ENCODE measurements around the gene SLC11A2.

Gene SLC11A2

GRCh38 chr12:51049525-51049924 lies 23.3 kb upstream of the SLC11A2 start:
- H2AFZ ChIP-seq (ENCODE audit: low read length): no peak overlapping the region
- TF ChIP-seq EZH2 (IDR thresholded peaks at IDR 0.05; ENCODE audit: borderline replicate concordance, low read length) (no peak), CTCF (IDR thresholded peaks at IDR 0.05; ENCODE audit: low read length) (no peak)
- peak overlapping the region; percentile 88 for H3K4me2 ChIP-seq (ENCODE audit: low read length)
- no peaks in the 10 kb centered on the region for H3K27me3 ChIP-seq (ENCODE audit: insufficient read depth, low read length)
- H3K36me3 ChIP-seq (ENCODE audit: insufficient read depth, low read length): peaks cover 26% of the 10 kb centered on the region
- H3F3A ChIP-seq (ENCODE audit: insufficient read depth, low read length): no peaks in the 10 kb centered on the region
- peaks cover 20% of the 10 kb centered on the region for H3K4me1 ChIP-seq (ENCODE audit: insufficient read depth, low read length, severe bottlenecking)
- peak overlapping the region; percentile 84 for H3K9ac ChIP-seq (ENCODE audit: low read length)
- no peaks in the 10 kb centered on the region for H3K9me3 ChIP-seq (ENCODE audit: low read length)
- H3K9me2 ChIP-seq (ENCODE audit: low read depth, low read length): no peaks in the 10 kb centered on the region
- H3K79me2 ChIP-seq (ENCODE audit: insufficient read depth, low read length): peaks cover 12% of the 10 kb centered on the region; the same call in 1 of the 2 replicates
- H3K27ac ChIP-seq (ENCODE audit: low read depth, low read length, poor library complexity, severe bottlenecking): no peak overlapping the region
- peak overlapping the region; percentile 75 for H3K4me3 ChIP-seq (ENCODE audit: low read depth, low read length, poor library complexity, severe bottlenecking)
- no peaks in the 10 kb centered on the region for H4K20me1 ChIP-seq (ENCODE audit: insufficient read depth, low read length)

DNA sequence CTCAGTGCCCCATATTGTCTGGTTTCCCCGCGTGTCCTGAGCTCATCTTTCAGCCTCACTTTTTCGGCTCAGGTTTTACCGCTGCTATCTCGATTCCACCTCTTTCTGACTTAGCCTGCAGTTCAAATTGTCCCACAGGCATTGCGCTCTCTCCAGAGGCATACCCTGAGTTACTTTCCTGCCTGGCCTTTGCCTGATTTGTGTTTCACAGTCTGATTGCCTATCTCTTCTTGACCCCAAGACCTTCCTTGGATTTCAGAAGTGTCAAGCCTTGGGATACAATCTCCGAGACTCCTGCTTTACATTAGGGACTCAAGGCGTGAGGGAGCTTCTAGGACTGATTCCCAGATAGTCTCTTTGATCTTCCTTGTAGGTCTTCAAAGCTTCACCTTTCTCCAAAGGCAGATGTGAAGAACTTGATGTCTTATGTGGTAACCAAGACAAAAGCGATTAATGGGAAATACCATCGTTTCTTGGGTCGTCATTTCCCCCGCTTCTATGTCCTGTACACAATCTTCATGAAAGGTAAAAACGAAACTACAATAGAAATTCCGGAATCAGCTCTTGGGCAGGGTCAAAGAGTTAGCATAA lies 22.6 kb upstream of the SLC11A2 start:
- no peaks in the 10 kb centered on the region for H3F3A ChIP-seq (ENCODE audit: insufficient read depth, low read length)
- H2AFZ ChIP-seq (ENCODE audit: low read length): 0 out of 2 replicates have a peak overlapping the region, but pooled peaks have one; percentile 1

DNA sequence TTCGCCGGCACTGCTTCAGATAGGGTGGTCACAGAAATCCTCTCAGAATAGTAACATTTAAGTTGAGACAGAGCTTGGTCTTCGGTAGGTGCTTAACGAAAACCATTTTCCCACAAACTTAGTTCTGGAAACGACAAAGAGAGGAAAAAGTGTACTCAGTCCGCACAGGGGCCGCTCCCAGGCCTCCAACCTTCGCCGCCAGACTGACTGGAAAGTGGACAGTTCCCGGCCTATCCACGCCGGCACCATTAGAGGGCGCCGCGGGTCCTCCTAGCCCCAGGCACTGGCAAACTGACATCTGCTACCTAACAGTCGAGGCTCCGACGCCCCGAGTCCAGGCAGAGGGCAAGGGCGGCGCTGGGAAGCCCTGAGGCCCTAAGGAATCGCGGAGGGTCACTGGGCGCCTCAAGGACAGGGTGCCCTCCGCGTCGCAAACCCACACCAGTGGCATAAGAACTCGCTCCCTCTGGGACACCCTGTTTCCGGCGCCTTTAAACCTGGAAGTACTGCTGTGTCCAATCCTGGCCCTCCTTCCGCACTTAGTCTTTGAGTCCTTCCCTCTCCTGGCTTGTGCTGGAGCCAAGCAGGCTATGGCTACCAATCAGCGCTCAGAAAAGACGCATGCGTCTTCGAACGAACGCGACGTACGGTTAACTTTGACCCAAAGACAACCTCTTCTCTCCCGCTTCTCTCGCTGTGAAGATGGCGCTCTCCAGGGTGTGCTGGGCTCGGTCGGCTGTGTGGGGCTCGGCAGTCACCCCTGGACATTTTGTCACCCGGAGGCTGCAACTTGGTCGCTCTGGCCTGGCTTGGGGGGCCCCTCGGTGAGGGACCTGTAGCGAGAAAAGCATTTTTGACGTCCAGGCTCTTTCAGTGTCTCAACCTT lies 21.7 kb upstream of the SLC11A2 start, which contains the start of gene LETMD1:
Gene LETMD1 (plus strand): TSS at position 673 of the 886 bp plus-strand sequence. CDS start 30 bp downstream, at position 703.
- Histone ChIP-seq H3K27ac (ENCODE audit: low read depth, low read length, poor library complexity, severe bottlenecking) (peak within 1 kb of the TSS; percentile 40), H3K79me2 (ENCODE audit: insufficient read depth, low read length) (peaks cover 12% of the 10 kb centered on the region; the same call in 1 of the 2 replicates), H2AFZ (ENCODE audit: low read length) (peak within 1 kb of the TSS; percentile 32)

More for the DNA sequence above, 22.6 kb upstream of the SLC11A2 start:
- Histone ChIP-seq H4K20me1 (ENCODE audit: insufficient read depth, low read length) (no peaks in the 10 kb centered on the region), H3K27me3 (ENCODE audit: insufficient read depth, low read length) (no peaks in the 10 kb centered on the region), H3K36me3 (ENCODE audit: insufficient read depth, low read length) (peaks cover 19% of the 10 kb centered on the region), H3K4me1 (ENCODE audit: insufficient read depth, low read length, severe bottlenecking) (peaks cover 20% of the 10 kb centered on the region), H3K9ac (ENCODE audit: low read length) (peak overlapping the region; percentile 84), H3K4me2 (ENCODE audit: low read length) (peak overlapping the region; percentile 88), H3K27ac (ENCODE audit: low read depth, low read length, poor library complexity, severe bottlenecking) (peak overlapping the region; percentile 40), H3K4me3 (ENCODE audit: low read depth, low read length, poor library complexity, severe bottlenecking) (peak overlapping the region; percentile 75), H3K9me3 (ENCODE audit: low read length) (no peaks in the 10 kb centered on the region), H3K79me2 (ENCODE audit: insufficient read depth, low read length) (peaks cover 12% of the 10 kb centered on the region; the same call in 1 of the 2 replicates), H3K9me2 (ENCODE audit: low read depth, low read length) (no peaks in the 10 kb centered on the region)
- no peak for TF ChIP-seq CTCF (IDR thresholded peaks at IDR 0.05; ENCODE audit: low read length)
- TF ChIP-seq EZH2 (IDR thresholded peaks at IDR 0.05; ENCODE audit: borderline replicate concordance, low read length): no peak

More for the DNA sequence above, 21.7 kb upstream of the SLC11A2 start, which contains the start of gene LETMD1:
- H3K4me3 ChIP-seq (ENCODE audit: low read depth, low read length, poor library complexity, severe bottlenecking): peak within 1 kb of the TSS; percentile 75
- TF ChIP-seq EZH2 (IDR thresholded peaks at IDR 0.05; ENCODE audit: borderline replicate concordance, low read length) (no peak), CTCF (IDR thresholded peaks at IDR 0.05; ENCODE audit: low read length) (peak; percentile 96)
- no peaks in the 10 kb centered on the region for H4K20me1 ChIP-seq (ENCODE audit: insufficient read depth, low read length)
- no peaks in the 10 kb centered on the region for H3F3A ChIP-seq (ENCODE audit: insufficient read depth, low read length)
- H3K9me3 ChIP-seq (ENCODE audit: low read length): no peaks in the 10 kb centered on the region
- H3K9me2 ChIP-seq (ENCODE audit: low read depth, low read length): no peaks in the 10 kb centered on the region
- peak within 1 kb of the TSS; percentile 88 for H3K4me2 ChIP-seq (ENCODE audit: low read length)
- H3K27me3 ChIP-seq (ENCODE audit: insufficient read depth, low read length): no peaks in the 10 kb centered on the region
- peak within 1 kb of the TSS; percentile 84 for H3K9ac ChIP-seq (ENCODE audit: low read length)
- H3K4me1 ChIP-seq (ENCODE audit: insufficient read depth, low read length, severe bottlenecking): peaks cover 20% of the 10 kb centered on the region
- H3K36me3 ChIP-seq (ENCODE audit: insufficient read depth, low read length): peaks cover 10% of the 10 kb centered on the region
